Measurements from ENCODE around the gene MTHFR.

DNA sequence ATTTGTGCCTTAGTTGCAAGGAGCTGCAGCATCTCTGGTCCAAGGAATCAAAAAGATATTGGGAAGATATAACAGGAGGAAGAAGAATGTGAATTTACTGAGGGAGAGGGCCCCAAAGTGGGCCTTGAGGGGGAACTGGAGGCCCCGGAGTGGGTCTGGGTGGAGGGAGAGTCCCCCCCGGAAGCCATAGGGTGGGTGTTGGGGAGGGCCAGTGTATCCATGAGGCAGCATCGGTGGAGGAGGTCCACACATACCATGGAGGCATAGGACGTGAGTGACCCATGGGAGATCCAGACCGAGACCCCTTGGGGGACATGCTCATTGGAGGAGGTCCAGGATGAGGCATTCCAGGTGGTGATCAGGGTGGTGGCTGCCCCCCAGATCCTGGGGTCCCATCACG lies 44.5 kb downstream of the MTHFR start:
- TF ChIP-seq CTCF (conservative IDR thresholded peaks at IDR 0.05) (no peak), EZH2 (IDR thresholded peaks at IDR 0.05; ENCODE audit: low read depth) (no peak)

Measured in PC-9 (cell line).